ENCODE data around the gene PFKFB3.
"Not testable (repeated sequence)": the region's sequence is repeated elsewhere in the genome, so short reads cannot be mapped to it uniquely, and the experiment has no call there.

The PFKFB3 gene

DNA sequence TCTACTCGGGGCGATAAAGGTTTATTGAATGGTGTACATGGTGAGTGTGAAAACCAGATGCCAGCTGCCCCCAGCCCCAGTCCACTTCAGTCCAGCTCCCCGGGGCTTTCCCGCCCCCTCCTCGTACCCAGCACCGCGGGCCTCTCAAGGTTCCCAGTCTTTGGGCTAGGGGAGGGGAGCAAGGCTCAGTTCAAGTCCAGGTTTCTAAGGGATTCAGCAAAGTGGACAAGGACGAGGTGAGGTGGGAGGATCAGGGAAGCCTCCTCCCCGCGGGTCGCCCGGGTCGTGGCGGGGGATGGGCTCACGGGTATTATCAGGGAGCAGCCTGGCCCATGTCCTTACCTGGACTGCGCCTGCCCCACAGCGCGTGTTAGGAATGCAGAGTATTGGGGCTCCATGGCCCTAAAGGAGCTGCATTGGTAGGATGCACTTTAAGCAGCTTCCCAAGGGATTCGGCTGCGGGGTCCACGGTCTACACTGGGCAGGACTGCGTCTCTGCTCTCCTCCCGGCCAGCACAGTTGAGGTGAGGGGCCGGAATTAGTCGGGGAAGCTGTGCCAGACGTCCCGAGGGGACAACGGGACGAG lies 541 bp upstream of the PFKFB3 start:
- no peak for DNase-seq (ENCODE audit: low read depth)

DNA sequence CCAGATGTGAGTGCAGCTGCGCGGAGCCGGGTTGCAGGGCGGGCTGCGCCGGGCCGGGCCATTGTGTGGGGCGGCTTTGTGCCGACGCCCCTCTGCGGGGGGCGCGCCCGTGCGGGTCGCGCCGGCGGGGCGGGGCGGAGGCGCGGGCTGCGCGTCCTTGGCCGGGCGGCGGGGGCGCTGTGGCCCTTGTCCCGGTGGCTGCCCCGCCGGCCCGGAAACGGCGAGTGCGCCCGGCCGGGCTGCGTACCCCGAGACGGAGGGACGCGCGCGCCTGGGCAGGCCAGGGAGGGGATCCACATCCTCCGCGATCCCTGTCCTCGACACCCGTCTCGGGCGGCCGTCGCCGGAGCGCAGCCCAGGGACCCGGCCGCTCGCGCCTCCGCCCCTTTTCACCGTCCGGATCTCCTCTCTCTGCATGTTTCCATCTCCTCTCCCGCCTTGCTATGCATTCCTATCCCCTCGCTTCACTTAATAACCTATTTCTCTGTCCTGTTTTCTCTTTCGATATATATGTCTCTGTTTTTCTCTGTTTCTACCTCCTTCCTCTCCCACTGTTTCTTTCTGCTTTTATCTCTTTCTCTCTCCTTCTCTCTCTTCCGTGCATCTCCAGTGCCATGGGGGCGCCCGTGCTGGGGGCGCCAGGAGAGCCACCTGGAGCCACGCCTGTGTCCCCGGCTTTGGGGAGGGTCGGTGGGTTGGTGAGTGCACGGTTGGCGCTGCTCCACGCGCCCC lies 765 bp downstream of the PFKFB3 start:
- DNase-seq (ENCODE audit: low read depth), result peak; percentile 34

DNA sequence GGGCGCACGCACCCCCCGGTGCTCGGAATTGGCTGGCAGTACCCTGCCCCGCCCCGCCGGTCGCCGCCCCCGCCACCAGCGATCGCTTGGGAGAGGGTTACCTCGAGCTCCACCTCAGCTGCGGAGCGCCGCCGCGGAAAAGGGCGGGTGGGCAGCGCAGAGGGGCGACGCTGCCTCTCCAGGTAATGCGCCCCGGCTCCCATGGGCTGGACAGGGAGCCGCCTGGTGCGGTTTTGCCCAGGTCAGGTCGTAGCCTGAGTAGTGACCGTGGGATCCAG lies 1.3 kb downstream of the PFKFB3 start:
- peak; percentile 32 for DNase-seq (ENCODE audit: low read depth)

- DNase-seq (ENCODE audit: low read depth), result no peak
Measured at GRCh38 chr10:6204341-6205191, 1.8 kb downstream of the PFKFB3 start.

DNA sequence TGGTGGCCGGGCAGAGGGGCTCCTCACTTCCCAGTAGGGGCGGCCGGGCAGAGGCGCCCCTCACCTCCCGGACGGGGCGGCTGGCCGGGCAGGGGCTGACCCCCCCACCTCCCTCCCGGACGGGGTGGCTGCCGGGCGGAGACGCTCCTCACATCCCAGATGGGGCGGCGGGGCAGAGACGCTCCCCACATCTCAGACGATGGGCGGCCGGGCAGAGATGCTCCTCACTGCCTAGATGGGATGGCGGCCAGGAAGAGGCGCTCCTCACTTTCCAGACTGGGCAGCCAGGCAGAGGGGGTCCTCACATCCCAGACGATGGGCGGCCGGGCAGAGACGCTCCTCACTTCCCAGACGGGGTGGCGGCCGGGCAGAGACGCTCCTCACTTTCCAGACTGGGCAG lies 3.8 kb downstream of the PFKFB3 start:
- not testable (repeated sequence) for DNase-seq (ENCODE audit: low read depth)

DNA sequence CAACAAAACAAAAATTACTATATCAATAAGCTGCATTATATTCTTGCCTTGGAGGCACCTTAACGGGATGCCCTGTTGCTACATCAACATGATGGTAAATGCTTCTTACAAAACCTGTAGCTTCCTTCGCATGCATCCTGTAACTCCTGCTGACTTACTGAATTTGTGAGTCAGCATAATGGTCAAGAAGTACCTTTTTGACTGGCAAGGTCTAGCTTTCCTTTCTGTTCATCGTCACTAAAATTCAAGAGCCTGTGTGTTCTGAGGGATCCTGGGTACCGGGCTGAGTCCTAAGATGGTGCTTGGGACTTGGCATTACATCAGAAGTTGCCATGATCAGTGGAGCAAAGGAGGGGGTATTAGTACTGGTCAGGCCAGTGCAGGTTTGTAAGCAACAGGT lies 4.9 kb downstream of the PFKFB3 start:
- DNase-seq (ENCODE audit: low read depth), result no peak

DNA sequence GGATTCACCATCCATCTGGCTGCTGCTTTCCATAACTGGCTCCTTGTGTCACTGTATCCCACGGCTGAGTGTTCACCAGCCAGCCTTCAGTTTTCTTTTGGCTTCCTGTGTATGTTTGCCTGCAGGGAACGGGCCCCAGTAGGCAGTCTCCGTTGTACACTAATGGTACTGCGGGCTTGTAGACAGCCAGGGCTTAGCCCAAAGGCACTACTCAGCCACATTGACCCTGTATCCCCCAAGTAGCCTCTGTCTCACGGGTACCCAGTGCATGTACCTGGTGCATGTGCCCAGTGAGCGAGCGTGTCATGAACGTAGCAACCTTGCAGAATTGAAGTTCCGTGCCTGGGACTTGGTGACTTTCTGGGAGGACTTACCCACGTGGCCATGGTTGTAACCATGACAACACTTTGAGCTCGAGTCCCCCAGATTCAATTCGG lies 6.1 kb downstream of the PFKFB3 start:
- no peak for DNase-seq (ENCODE audit: low read depth)

GRCh38 chr10:6211341-6211670 lies 8.6 kb downstream of the PFKFB3 start:
- no peak for DNase-seq (ENCODE audit: low read depth)

- DNase-seq (ENCODE audit: low read depth), result no peak
Measured at GRCh38 chr10:6211671-6212635, 9.2 kb downstream of the PFKFB3 start.

DNA sequence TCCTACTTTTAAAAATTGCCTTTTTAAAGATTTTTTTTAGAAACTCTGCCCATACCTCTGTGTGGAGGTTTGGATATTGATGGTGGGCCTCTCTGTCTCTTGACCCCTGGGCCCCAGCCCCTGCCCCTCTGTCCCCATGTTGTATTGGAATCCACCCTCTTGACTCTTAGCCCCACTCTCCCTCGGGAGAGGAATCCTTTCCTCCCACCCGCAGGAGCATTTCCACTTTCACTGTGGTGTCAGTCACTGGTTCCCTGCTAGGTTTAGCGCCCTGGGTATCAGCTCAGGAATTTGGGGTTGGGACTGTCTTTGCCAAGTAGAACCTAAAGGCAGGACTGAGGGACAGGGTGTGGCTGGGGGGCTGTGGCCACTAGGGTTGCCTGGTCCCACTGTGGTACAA lies 10.1 kb downstream of the PFKFB3 start:
- DNase-seq (ENCODE audit: low read depth), result no peak

DNA sequence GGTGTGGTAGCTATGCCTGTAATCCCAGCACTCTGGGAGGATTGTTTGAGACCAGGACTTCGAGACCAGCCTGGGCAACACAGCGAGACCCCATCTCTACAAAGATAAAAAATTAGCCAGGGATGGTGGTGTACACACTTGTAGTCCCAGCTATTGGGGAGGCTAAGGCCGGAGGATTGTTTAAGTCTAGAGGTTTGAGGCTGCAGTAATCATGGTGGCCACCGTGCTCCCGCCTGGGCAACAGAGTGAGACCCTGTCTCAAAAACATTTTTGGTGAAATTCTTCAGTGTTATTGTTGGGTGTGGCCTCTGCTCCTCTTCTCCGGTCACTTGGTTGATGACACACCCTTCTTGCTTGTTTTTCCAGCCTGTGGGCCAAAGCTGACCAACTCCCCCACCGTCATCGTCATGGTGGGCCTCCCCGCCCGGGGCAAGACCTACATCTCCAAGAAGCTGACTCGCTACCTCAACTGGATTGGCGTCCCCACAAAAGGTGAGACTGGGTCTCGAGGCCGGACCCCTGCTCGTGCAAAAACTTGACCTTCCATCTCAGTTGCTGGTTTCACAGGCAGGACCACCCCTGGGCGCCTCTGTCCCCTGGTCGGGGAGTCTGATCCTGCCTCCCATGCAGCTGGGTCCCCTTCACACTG lies 10.6 kb downstream of the PFKFB3 start:
- DNase-seq (ENCODE audit: low read depth), result no peak

- no peak for DNase-seq (ENCODE audit: low read depth)
Measured at GRCh38 chr10:6213908-6214307, 11.2 kb downstream of the PFKFB3 start.

DNA sequence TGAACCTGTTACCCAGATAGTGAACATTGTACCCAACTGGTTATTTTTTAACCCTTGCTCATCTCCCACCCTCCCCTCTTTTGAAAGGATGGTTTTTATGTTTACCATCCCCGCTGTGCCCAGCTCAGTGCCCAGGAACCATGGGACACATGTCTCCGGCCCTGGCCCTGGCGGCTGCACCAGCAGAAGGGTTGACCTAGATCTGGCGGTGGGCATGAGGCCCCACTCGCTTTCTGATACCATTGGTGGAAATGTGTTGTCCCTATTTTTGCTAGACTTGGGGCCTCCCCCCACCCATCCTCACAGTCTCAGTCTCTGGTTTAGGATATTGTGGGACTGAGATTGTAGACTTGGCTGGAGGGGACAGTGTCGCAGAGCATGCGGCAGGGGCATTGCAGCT lies 11.9 kb downstream of the PFKFB3 start:
- no peak for DNase-seq (ENCODE audit: low read depth)

DNA sequence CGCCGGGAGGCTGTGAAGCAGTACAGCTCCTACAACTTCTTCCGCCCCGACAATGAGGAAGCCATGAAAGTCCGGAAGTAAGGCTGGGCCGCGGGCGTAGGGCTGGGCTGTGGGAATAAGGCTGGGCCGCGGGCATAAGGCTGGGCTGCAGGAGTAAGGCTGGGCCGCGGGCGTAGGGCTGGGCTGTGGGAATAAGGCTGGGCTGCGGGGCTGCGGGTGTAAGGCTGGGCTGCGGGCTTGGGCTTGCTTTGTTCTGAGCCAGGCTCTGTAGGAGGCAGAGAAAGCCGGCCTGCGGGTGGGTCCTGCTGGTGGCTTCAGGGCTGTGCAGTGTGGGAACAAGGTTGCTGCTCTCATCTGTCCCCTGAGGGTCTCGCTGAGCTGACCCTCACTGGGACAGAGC lies 12.5 kb downstream of the PFKFB3 start:
- DNase-seq (ENCODE audit: low read depth), result no peak

GRCh38 chr10:6215683-6216484 lies 13.2 kb downstream of the PFKFB3 start:
- DNase-seq (ENCODE audit: low read depth), result no peak

GRCh38 chr10:6216916-6217315 lies 14.2 kb downstream of the PFKFB3 start:
- no peak for DNase-seq (ENCODE audit: low read depth)

DNA sequence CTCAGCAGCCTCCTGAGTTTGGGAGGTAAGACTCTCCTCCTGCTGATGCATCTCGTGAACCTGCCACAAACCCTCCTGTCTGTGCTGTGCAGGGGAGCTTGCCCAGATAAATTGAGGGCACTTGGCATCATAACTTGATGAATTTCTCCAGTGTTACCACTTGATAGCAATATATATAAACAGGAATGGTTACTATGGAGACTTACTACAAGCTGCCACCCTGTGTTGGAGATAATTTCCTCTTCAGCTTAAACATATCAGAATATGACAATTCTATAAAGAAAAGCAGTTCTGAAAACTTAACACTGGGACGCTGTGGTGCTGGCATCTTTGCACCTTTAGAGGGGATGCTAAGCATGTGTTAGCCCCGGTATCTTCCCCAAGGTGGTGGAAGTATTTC lies 14.9 kb downstream of the PFKFB3 start:
- DNase-seq (ENCODE audit: low read depth), result no peak

GRCh38 chr10:6218692-6219493 lies 16.2 kb downstream of the PFKFB3 start:
- DNase-seq (ENCODE audit: low read depth), result no peak

DNA sequence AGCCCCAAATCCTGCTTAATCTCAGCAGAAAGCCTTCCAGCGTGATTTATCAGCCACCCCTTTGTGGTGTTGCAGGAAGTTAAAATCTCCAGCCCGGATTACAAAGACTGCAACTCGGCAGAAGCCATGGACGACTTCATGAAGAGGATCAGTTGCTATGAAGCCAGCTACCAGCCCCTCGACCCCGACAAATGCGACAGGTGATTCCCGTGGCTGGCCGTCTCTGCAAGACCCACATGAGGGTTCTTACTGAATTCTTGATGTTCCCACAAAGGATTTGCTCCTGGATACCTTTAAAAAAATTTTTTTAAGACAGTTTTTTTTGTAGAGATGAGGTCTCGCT lies 16.7 kb downstream of the PFKFB3 start:
- no peak for DNase-seq (ENCODE audit: low read depth)

Measured in T-helper 22 cell (primary cell).